Pulmonary artery endothelial cell (primary cell): ENCODE measurements around the gene ELL. TPM values are rescaled to one million over a fixed set of nuclear protein-coding genes. Genes with fewer than 3 reads are reported as not detected.
A peak's percentile ranks its signal among the peaks of the same experiment; 100 is the strongest.
"Not testable (repeated sequence)": the region's sequence is repeated elsewhere in the genome, so short reads cannot be mapped to it uniquely, and the experiment has no call there.

Source experiments
- DNase-seq: peaks from one replicate; pipeline ENCODE4 v3.0.0-alpha.2; 2011; ENCODE audit warnings: low read depth, low spot score
- total RNA-seq: library from RNA; depleted of rRNA; stranded (reverse); fragments of >200 nt; gene quantifications from 2 replicates; pipeline ENCODE4 v1.2.3, GENCODE V29; 2014

The ELL gene
- total RNA-seq, 1 donor from 2014 or later: 13.4 TPM

DNA sequence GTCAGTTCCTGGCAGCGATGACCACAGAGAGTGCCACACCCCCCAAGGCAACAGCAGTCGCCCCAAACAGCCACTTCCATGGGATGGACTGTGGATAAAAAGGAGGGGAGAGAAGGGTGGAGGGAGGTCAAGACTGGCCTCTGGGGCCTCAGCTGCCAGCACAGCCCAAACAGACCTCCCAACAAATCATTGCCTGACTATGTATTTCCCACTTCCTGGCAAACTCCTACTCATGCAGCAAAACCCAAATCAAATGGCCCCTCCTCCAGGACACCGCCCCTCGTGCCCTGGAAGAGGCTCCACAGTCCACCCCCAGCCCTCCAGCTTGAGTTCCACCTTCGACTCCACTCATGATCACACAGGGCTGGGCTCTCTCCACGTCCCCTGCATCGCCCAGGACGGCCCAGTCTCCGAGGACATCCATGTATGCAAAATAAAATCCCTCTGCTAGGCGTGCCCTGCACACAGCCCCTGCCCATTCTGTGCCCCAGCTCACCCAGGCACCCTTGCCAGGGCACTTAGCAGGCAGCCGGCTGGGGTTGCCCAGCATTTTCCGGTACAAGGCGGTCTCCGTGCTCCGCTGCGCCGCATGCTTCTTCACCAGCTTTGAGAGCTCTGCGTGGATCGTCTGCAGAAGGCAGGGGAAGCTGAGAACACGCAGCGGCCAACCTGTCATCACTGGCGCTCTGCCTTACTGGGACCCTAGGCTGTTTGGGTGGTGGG is 10.5 kb upstream of the ELL start:
- no peak for DNase-seq

DNA sequence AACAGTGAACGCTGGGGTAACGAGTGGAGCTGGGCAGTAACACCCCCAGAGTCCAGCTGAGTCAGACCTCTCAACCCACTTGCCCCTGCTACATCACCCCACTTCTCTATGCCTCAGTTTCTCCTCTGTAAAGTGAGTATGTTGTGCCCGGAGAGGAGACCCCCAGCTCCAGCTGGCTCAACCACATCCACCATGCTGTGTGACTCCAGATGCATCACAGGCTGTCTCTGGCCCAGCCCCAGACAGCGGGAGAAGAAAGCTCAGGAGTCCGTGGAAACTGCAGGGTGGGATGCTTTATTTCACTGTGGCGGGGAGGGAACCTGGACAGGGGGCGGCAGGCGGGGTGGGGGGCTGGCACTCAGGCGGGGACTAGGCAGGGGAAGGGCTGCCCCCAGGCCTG is 9.6 kb upstream of the ELL start:
- DNase-seq: no peak

DNA sequence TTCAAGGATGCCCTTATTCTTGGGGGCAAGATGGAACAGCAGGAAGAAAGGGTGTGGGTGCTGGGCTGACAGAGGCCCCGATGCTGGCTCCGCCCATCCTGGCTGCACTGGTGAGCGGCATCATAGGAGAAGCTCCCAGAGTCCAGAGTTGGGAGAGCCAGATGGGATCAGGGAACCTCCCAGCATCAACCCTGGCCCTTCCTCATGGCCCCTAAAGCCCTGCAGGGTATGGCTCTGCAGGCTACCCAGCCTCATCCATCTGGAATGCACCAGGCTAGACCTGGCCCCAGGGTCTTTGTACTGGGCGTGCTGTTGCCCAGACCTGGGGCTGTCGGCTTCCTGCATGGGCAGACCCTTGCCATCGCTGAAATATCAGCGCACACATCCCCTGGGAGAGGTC is 7.9 kb upstream of the ELL start:
- DNase-seq: no peak

DNA sequence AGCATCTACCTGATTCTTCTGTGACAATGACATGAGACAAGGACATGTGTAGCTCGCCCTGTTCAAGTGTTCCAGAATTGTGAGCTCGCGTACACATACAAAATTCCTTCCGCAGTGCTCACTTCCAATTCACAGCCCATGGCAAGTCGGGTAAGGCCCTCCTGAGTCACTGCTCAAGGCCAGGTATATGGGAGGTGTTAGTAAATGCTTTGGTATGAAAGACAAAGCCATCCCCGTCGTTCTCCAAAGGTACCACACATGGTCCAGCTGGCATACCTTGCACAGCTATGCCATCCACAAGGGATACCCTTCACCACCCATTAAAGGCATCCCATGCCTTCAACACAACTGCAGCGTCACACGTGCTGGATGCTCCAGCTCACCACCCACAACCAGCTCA is 4.4 kb upstream of the ELL start:
- no peak for DNase-seq

DNA sequence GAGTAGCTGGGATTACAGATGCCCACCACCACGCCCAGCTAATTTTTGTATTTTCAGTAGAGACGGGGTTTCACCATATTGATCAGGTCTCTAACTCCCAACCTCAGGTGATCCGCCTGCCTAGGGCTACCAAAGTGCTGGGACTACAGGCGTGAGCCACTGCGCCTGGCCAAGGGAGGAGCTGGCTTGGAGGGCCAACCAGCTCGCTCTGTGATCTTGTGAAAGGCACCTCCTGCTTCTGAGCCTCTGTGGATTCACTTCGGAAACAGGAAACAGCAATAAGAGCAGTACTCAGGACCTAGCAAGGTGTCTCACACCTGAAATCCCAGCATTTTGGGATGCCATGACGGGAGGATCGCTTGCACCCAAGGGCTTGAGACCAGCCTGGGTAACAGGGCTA is 2.0 kb upstream of the ELL start:
- DNase-seq: no peak

DNA sequence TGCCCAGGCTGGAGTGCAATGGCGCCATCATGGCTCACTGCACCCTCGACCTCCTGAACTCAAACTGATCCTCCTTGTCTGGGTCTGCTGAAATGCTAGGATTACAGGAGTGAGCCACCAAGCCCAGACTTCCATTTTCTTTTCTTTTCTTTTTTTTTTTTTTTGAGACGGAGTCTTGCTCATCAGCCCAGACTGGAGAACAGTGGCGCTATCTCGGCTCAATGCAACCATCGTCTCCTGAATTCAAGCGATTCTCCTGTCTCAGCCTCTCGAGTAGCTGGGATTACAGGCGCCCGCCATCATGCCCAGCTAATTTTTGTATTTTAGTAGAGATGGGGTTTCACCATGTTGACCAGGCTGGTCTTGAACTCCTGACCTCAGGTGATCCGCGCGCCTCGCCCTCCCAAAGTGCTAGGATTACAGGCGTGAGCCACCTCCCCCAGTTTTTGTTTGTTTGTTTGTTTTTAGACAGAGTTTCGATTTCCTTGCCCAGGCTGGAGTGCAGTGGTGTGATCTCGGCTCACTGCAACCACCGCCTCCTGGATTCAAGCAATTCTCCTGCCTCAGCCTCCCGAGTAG is 1.1 kb upstream of the ELL start:
- not testable (repeated sequence) for DNase-seq

DNA sequence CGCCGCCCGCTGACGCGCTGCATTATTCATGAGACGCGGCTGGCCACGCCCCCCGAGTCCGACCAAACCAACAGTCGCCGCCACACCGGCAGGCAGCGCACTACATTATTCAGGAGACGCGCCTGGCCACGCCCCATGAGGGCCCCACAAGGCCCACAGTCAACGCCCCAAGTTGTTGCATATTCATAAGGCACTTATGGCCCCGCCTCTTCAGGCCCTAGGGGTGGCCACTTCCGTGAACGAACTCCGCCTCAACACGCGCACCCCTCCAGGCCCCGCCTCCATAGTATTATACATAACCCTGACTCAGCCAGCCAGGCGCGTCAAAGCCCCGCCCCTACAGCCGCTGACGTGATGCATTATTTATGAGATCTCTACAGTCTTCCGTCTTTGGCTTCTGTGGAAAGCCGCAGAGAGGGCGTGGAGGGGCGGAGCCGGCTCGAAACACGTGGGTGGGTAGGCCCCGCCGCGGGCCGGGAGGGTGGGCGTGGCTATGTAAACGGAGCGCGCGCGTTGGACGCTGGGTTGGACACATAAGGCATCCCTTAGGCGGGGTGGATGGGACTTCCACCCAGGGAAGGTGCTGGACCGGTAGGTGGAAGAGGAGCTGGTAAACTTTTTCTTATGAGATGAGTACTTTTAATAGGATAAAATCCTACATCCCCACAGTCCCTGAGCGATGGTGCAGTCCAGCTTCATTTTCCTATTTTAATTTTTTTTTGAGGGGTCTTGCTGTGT is 423 bp upstream of the ELL start:
- DNase-seq: peak; percentile 100

DNA sequence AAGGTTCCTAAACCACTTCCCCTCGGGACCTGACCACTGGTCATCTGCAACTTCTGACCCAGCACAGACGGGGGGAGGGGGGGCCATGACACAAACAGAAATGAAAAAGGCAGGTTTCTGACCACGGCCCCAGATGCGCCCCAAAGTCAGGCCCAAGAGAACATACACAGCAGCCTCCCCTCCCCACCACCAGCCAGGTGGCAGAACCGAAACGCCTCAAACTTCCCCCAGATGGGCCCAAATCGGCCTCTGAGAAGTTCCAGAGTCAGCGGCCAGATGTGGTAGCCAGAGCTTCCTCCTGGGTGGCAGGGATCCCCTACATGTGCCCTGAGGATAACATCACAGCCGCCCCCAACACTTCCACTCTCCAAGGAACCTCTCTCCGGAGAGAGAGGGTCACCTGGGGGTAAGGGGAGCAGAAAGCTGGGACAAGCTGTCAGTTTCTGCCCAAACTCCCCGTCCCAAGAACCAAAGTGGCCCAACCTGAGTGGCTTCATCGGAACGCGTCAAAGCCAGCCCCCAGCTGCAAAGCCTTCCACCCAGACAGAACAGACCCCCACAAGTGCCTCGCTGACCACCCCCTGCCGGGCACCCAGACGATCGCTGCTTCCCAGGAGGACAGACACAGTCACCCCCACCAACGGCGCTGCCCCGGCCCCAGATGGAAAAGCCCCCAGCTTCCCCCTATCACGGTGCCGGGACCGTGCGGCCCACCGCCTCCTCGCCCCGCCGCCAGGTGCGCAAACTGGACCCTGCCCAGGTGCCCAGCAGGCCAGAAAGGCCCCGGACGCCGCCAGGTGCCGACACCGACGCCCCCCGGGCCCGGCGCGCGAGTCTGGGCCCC is 800 bp downstream of the ELL start:
- no peak for DNase-seq

DNA sequence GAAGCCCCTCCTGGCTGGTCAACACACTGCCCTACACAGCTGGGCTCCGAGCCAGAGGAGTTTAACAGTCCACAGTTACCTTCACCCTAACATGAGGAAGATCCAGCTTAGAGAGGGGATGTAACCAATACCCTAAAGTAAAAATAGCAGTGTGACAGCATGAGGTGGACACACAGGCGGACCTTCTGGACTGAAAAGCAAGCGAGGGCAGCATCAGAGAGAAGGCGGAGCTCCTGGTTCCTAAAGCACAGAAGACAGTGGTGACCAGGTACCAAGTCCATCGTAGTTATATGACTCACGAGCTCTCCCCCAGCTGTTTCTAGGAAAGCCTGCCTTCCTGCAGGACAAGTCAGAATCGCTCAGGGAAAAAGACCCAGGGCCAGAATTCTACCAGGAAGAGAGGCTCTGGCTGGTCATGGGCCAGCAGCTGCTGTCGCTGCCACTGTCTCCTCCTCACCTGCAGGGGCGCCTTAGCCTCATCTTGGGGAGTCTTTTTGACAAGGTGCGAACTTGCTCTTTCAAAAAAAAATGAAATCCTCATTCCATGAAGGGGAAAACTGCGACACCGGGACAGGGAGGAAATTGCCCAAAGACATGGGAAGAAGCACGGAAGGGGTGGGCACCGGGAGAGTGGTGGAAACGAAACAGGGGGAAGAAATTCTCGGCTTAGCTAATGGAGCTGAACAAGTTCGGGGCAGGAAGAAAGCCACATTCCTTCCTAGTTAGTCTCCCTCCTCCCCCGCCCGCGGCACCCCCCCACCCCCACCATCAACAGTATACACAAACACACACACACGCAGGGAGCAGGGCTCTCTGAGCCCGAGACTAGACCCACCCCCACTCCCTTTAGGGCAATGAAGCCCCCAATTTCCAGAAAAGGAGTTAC is 1.7 kb downstream of the ELL start:
- DNase-seq: peak; percentile 54

DNA sequence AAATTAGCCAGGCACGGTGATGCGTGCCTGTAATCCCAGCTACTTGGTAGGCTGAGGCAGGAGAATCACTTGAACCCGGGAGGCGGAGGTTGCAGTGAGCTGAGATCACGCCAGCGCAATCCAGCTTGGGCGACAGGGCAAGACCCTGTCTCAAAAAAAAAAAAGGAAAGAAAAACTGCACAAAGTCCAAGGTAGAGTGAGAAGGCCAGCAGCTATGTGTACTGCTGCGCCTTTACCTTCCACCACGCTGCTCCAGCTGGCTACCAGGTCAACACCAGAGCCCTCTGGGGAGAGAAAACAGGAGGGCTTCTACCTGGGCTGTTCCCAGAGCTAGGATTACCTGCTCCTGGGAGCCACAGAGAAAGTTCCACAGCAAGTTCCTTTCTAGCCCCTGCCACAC is 3.2 kb downstream of the ELL start:
- DNase-seq: no peak

DNA sequence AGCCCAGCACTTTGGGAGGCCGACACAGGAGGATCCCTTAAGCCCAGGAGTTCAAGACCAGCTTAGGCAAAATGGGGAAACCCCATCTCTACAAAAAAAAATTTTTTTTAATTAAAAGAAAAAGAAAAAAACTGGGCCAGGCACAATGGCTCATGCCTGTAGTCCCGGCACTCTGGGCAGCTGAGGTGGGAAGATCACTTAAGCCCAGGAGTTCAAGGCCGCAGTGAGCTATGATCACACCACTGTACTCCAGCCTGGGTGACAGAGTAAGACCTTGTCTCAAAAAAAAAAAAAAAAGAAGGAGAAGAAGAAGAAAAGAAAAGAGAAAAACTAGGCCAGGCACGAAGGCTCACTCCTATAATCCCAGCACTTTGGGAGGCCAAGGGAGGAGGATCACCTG is 4.3 kb downstream of the ELL start:
- DNase-seq: no peak

DNA sequence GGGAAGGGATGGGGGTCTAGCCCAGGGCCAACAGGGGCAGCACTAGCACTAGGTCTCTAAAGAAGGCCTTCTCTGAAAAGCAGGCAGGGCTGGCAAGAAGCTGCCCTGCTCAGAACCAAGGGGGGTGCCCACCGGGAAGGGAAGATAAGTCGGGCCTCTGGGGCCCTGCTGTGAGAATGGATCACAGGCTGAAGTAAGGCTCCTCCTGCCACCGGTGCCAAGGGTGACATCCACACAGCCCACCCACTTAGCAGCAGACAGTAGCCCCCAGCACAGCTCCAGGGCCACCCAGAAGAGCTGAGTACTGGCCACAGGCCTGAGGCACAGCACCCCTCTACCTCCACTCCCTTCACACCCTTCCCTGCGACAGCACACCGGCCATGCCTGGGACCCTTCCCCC is 5.9 kb downstream of the ELL start:
- no peak for DNase-seq

DNA sequence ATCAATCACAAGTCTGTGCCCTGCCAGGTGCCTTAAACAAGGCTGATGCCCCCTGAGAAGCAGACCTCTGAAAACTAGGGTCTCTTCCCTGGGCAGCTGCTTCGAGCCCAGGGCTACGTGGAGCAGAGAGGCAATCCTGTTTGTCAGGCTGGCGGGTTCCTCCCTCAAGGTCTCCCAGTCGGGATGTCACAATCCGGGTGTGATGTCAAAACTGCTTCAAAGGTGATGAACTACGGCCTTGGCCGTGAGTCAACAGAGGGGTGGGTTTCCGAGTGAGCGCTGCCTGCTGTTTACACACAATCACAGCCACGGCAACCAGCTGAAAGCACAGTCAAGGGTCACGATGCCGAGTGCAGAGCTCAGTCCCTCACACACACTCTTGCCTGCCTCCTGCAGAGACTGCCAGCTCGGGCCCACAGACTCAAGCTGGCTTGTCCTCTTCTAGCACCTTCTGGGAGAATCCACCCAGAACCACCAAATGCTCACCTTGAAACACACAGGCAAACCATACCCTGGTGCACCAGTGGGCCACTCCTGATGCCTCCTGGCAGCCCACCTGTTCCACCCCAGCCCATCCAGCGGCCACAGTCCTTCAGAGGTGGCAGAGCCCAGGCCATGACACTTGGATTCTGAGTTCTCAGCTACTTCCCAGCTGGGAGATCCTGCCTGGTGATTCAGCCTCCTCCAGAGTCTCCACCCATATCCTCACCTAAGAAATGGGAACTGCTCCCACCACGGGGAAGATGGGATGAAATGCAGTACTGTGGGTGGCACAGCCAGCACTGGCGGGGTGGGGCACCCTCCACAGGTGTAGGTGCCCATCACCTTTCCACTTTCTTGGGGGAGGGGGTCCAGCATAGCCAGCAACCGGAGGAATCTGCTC is 6.8 kb downstream of the ELL start:
- no peak for DNase-seq

DNA sequence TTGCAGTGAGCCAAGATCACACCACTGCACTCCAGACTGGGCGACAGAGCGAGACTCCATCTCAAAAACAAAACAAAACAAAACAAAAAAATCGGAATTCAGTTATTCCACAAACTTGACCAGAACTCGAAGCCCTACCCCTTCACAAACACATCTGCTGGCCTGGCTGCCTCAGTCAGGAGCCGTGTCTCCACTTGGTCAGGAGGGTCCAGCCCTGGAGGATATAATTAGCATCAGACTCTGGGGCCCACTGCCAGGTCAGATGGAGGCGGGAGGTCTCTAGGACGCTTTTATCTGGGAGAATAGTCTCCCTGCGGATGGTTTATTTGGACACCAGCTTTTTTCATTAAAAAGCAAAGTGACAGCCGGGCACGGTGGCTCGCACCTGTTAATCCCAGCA is 8.0 kb downstream of the ELL start:
- DNase-seq: no peak

DNA sequence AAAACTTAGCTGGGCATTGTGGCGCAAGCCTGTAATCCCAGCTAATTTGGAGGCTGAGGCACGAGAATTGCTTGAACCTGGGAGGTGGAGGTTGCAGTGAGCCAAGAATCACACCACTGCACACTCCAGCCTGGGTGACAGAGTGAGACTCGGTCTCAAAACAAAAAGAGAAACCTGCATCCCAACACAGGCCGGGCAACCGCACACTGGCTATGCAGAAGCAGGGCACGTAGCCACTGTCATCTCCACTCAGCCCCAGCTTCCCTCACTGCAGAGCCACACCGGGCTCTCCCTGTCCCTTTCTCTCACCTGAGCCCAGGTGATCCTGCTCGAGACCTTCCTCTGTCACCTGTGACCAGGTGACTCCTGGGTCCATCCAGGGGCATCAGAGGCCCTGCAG is 11.7 kb downstream of the ELL start:
- no peak for DNase-seq

DNA sequence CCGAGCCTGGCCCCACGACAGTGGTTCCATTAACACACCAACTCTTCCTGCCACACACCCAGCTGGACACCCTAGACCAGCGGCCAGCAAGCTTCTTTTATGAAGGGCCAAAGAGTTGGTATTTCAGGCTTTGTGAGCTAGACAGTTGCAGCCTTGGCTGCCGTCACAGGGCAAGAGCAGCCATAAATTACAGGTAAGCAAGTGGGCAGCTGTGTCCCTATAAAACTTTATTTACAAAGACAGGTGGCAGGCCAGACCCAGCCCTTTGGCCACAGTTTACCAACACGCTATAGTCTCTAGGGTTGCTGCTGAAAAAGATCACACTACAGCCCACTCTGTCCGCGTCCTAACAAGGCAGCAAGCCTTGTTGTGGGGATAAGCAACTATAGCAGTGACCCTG is 13.3 kb downstream of the ELL start:
- no peak for DNase-seq

DNA sequence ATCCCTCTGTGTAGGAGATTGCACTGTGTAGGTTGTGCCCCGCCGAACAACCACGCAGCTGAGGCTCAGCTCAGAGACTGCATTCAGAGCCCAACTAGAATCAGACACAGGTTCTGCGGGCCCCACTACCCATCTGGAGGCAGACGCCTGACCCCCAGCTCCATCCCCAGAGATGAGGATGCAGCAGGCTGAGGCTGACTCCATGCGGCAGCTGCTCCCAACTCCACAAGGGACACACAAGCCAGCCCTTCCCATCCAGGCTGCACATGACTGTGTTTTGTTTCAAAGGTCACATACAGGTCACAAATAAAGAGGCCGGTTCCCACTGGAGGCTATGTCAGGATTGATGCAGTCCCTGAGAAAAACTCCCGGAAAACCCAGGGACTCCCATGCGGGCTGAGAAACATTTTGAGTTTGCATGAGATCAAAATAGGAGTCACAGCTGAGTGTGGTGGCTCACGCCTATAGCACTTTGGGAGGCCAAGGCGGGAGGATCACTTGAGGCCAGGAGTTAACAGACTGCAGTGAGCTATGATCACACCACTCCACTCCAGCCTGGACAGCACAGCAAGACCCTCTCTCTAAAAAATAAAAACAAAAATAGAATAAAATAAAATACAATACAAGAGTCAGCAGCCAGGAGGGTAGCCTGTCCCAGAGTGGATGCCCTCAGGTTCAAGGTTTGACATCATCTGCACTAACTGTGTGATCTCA is 14.0 kb downstream of the ELL start:
- no peak for DNase-seq

DNA sequence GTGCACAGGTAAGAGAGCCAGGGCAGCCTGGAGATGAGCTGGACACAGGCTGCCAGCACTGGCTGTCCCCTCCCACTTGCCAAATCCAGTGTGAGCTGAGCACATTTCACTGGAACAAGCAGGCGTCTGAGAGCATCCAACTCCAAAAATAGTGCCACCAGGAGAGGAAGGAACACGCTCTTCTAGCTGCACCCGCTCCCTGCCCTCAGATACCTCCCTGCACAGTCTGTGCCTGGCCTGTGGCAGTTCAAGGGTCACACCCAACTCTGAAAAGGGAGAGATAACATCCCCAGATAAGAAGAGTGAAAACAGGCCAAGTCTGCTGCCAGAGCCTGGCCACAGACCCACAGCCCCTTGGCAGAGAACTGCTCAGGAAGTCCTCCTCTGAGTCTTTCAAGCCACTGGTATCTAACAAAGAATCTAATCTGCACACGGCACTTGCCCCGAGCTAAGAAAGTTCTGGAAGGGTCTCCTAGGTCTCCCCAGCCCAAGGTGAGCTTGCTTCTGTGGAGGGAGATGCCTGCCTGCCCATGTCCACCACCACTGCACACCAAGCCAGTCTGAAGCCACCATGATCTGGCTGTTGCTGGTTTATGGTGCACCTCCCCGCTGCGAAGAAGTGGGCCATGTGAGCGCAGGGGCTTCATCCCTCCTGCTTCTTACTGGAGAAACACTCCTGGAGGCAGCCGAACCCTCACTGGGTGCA is 14.7 kb downstream of the ELL start:
- DNase-seq: no peak
